Parathyroid adenoma (tissue), 2 donors: Measurements from ENCODE around the gene ZBTB18.
A peak's percentile ranks its signal among the peaks of the same experiment; 100 is the strongest.

ENCODE experiments used
- H2AFZ ChIP-seq: fragments of 300-600 bp; sonication (generic); one replicate; pipeline ENCODE4 v1.7.0; 2017; ENCODE audit warnings: antibody characterized with exemption, mild to moderate bottlenecking
- H3K27ac ChIP-seq: fragments of 300-600 bp; sonication (generic); one replicate; pipeline ENCODE4 v1.7.0; 2017
- H3K27me3 ChIP-seq: fragments of 300-600 bp; sonication (generic); one replicate; pipeline ENCODE4 v1.7.0; 2017; ENCODE audit warnings: low read length; ENCODE audit not compliant: control insufficient read depth, insufficient read depth
- H3K36me3 ChIP-seq: fragments of 300-600 bp; sonication (generic); one replicate; pipeline ENCODE4 v1.7.0; 2017; ENCODE audit warnings: low read length; ENCODE audit not compliant: control insufficient read depth, insufficient read depth
- H3K4me1 ChIP-seq: fragments of 300-600 bp; sonication (generic); one replicate; pipeline ENCODE4 v1.7.0; 2017; ENCODE audit warnings: control low read depth
- H3K4me2 ChIP-seq: fragments of 300-600 bp; sonication (generic); one replicate; pipeline ENCODE4 v1.7.0; 2017; ENCODE audit warnings: low read length
- H3K4me3 ChIP-seq: fragments of 300-600 bp; sonication (generic); one replicate; pipeline ENCODE4 v1.7.0; 2017; ENCODE audit warnings: low read depth, low read length
- H3K79me2 ChIP-seq: fragments of 300-600 bp; sonication (generic); one replicate; pipeline ENCODE4 v1.7.0; 2017; ENCODE audit warnings: control low read depth
- H3K9ac ChIP-seq: fragments of 300-600 bp; sonication (generic); one replicate; pipeline ENCODE4 v1.7.0; 2017; ENCODE audit warnings: mild to moderate bottlenecking
- H3K9me3 ChIP-seq: fragments of 300-600 bp; sonication (generic); one replicate; pipeline ENCODE4 v1.7.0; 2017; ENCODE audit warnings: low read length; ENCODE audit not compliant: control insufficient read depth
- CTCF ChIP-seq: fragments of 300-600 bp; sonication (generic); IDR thresholded peaks from one replicate; pipeline ENCODE4 v1.7.0; 2017; ENCODE audit warnings: antibody characterized with exemption, mild to moderate bottlenecking
- donor health status: primary hyperparathyroidism.

The ZBTB18 gene

GRCh38 chr1:244050835-244051444, at the start of gene ZBTB18:
Gene ZBTB18, plus strand, starts transcription at chr1:244051283. Its CDS starts 149 bp downstream, at chr1:244051432.
- peak within 1 kb of the TSS; percentile 93 for H3K4me2 ChIP-seq
- H3K9ac ChIP-seq, result no peak within 1 kb of the TSS
- no peaks in the 10 kb centered on the region for H3K79me2 ChIP-seq
- no peaks in the 10 kb centered on the region for H3K27me3 ChIP-seq
- H3K27ac ChIP-seq, result no peak within 1 kb of the TSS
- TF ChIP-seq CTCF, result no peak
- no peak within 1 kb of the TSS for H2AFZ ChIP-seq
- peak within 1 kb of the TSS; percentile 82 for H3K4me3 ChIP-seq
- H3K4me1 ChIP-seq, result no peaks in the 10 kb centered on the region
- H3K9me3 ChIP-seq, result no peaks in the 10 kb centered on the region
- H3K36me3 ChIP-seq, result no peaks in the 10 kb centered on the region

DNA sequence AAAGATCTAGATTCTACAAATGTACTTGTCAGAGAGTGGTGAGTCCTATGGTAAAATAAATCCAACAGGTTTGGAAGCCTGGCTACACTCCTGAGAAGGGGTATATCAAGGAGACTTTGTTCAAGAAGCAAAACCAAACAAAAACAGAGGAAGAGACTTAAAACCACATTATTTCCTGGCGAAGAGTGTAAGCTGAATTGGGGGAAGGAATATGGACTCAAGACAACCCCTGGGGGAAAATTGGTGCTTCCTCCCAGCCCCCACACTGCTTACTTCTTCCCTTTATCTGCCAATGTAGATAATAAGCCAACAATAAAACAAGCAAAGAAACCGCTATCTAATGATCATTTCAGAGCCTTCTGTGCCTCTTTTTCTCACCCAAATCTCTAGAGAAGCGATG, 48.4 kb upstream of the ZBTB18 start:
- Histone ChIP-seq H3K4me3 (no peak overlapping the region), H3K9ac (no peak overlapping the region), H3K36me3 (no peaks in the 10 kb centered on the region), H3K27ac (no peak overlapping the region), H3K27me3 (no peaks in the 10 kb centered on the region), H3K9me3 (no peaks in the 10 kb centered on the region), H3K79me2 (no peaks in the 10 kb centered on the region), H3K4me1 (no peaks in the 10 kb centered on the region), H3K4me2 (no peak overlapping the region), H2AFZ (no peak overlapping the region)
- TF ChIP-seq CTCF, result no peak

GRCh38 chr1:244005455-244005854, 45.6 kb upstream of the ZBTB18 start:
- Histone ChIP-seq H3K27me3 (no peaks in the 10 kb centered on the region), H3K27ac (no peak overlapping the region), H3K36me3 (no peaks in the 10 kb centered on the region), H2AFZ (no peak overlapping the region), H3K9me3 (no peaks in the 10 kb centered on the region), H3K4me2 (no peak overlapping the region), H3K9ac (no peak overlapping the region), H3K4me3 (no peak overlapping the region), H3K79me2 (no peaks in the 10 kb centered on the region), H3K4me1 (no peaks in the 10 kb centered on the region)
- TF ChIP-seq CTCF, result no peak

DNA sequence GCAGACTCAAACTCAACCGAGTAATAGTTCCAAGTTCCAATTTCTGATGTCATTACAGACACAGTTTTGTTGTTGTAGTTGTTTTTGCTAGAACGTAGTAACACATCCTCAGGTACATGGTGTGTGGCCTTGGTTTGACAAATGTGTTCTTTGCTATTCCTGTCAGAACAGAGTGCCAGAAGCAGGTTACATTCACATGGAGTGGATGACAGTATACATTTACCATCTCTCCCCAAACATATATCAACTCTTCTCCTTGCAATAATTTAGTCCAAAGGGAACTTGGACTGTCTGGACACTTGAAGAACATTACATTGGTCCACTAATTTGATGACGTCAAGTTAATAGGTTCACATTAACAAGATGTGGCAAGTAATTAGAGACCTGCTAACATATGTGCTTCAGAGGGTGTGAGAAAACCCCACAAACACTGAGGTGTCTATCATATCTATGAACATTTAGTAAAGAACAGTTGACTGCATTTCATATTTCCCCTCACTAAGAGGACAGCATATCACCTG, 44.6 kb upstream of the ZBTB18 start:
- Histone ChIP-seq H3K79me2 (no peaks in the 10 kb centered on the region), H3K36me3 (no peaks in the 10 kb centered on the region), H2AFZ (no peak overlapping the region)

More for the DNA sequence above, 44.6 kb upstream of the ZBTB18 start:
- no peaks in the 10 kb centered on the region for H3K4me1 ChIP-seq
- H3K9ac ChIP-seq, result no peak overlapping the region
- no peaks in the 10 kb centered on the region for H3K27me3 ChIP-seq
- H3K27ac ChIP-seq, result no peak overlapping the region
- no peaks in the 10 kb centered on the region for H3K9me3 ChIP-seq
- no peak overlapping the region for H3K4me3 ChIP-seq
- no peak overlapping the region for H3K4me2 ChIP-seq
- TF ChIP-seq CTCF, result no peak
